ENCODE measurements around the gene LACRT.
"Not testable (repeated sequence)": the region's sequence is repeated elsewhere in the genome, so short reads cannot be mapped to it uniquely, and the experiment has no call there.

Gene LACRT, protein sequence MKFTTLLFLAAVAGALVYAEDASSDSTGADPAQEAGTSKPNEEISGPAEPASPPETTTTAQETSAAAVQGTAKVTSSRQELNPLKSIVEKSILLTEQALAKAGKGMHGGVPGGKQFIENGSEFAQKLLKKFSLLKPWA

GRCh38 chr12:54634795-54635194, at the start of gene LACRT:
Gene LACRT (minus strand): TSS chr12:54634895. CDS start chr12:54634841, 54 bp downstream.
- H3K4me3 ChIP-seq (ENCODE audit: low read depth in 1 of 2, low read length in 2 of 2): no peak within 1 kb of the TSS
- no peaks in the 10 kb centered on the region for H3K36me3 ChIP-seq (ENCODE audit: control insufficient read depth in 1 of 2, insufficient read depth in 2 of 2, low read length in 2 of 2)
- H3K9me3 ChIP-seq (ENCODE audit: control insufficient read depth in 1 of 2, low read length in 2 of 2): no peaks in the 10 kb centered on the region
- no peaks in the 10 kb centered on the region for H3K27me3 ChIP-seq (ENCODE audit: low read depth, low read length)
- H3K4me1 ChIP-seq (ENCODE audit: control insufficient read depth in 1 of 2, insufficient read depth in 2 of 2, low read length in 2 of 2): no peaks in the 10 kb centered on the region
- no peak within 1 kb of the TSS for H3K27ac ChIP-seq (ENCODE audit: low read length)

- H3K4me1 ChIP-seq (ENCODE audit: control insufficient read depth in 1 of 2, insufficient read depth in 2 of 2, low read length in 2 of 2): no peaks in the 10 kb centered on the region
- no peak overlapping the region for H3K27ac ChIP-seq (ENCODE audit: low read length)
- H3K36me3 ChIP-seq (ENCODE audit: control insufficient read depth in 1 of 2, insufficient read depth in 2 of 2, low read length in 2 of 2): no peaks in the 10 kb centered on the region
- no peaks in the 10 kb centered on the region for H3K27me3 ChIP-seq (ENCODE audit: low read depth, low read length)
- peaks cover 0 to 4% of the 10 kb centered on the region in 2 donors for H3K9me3 ChIP-seq (ENCODE audit: control insufficient read depth in 1 of 2, low read length in 2 of 2)
- no peak overlapping the region for H3K4me3 ChIP-seq (ENCODE audit: low read depth in 1 of 2, low read length in 2 of 2)
These were observed 48.7 kb upstream of the LACRT start for GRCh38 chr12:54683398-54683797.

- Histone ChIP-seq H3K4me1 (ENCODE audit: control insufficient read depth in 1 of 2, insufficient read depth in 2 of 2, low read length in 2 of 2) (no peaks in the 10 kb centered on the region), H3K27me3 (ENCODE audit: low read depth, low read length) (no peaks in the 10 kb centered on the region), H3K4me3 (ENCODE audit: low read depth in 1 of 2, low read length in 2 of 2) (no peak overlapping the region), H3K36me3 (ENCODE audit: control insufficient read depth in 1 of 2, insufficient read depth in 2 of 2, low read length in 2 of 2) (no peaks in the 10 kb centered on the region), H3K9me3 (ENCODE audit: control insufficient read depth in 1 of 2, low read length in 2 of 2) (peaks cover 0 to 4% of the 10 kb centered on the region in 2 donors), H3K27ac (ENCODE audit: low read length) (no peak overlapping the region)
These were observed 48.0 kb upstream of the LACRT start for GRCh38 chr12:54682674-54683073.

DNA sequence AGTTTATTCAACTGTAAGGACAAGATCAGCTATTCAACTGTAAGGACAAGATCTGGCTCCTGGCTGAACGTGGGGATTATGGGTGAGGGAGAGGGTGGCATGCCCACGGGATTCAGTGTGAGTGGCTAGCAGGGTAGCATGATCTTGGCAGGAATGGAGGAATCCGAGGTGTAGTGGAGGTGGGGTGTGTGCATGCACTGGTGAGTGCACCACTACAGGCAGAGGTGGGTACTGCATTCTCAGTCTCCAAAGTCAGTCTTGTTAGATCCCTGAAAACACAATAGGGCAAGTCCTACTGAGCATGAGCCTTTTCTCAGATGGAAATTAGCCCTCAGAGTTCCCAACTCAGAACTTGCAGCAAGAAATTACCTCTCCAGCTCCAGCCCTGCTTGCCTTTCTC, 45.7 kb upstream of the LACRT start:
- Histone ChIP-seq H3K4me3 (ENCODE audit: low read depth in 1 of 2, low read length in 2 of 2) (no peak overlapping the region), H3K9me3 (ENCODE audit: control insufficient read depth in 1 of 2, low read length in 2 of 2) (no peaks in the 10 kb centered on the region), H3K27me3 (ENCODE audit: low read depth, low read length) (no peaks in the 10 kb centered on the region), H3K4me1 (ENCODE audit: control insufficient read depth in 1 of 2, insufficient read depth in 2 of 2, low read length in 2 of 2) (no peaks in the 10 kb centered on the region), H3K36me3 (ENCODE audit: control insufficient read depth in 1 of 2, insufficient read depth in 2 of 2, low read length in 2 of 2) (no peaks in the 10 kb centered on the region), H3K27ac (ENCODE audit: low read length) (no peak overlapping the region)

DNA sequence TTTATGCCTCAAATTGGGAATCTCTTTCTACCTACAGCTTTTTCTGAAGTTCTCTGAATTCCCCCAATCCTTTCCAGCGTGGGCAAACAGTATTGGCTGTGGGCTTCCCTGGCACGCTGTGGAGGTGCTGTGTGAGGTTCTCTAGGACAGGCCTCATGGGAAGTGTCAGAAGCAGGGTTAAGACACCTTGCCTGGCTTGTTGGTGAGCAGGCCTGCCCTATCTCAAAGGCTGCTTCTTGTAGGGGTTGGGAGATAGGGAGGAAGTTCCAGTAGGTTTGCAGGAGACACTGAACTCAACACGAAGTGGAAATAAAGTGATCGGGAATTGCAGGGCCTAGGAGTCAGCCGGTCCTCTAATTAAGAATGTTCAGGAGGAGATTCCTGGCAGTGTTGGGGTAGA, 43.4 kb upstream of the LACRT start:
- Histone ChIP-seq H3K4me3 (ENCODE audit: low read depth in 1 of 2, low read length in 2 of 2) (no peak overlapping the region), H3K36me3 (ENCODE audit: control insufficient read depth in 1 of 2, insufficient read depth in 2 of 2, low read length in 2 of 2) (no peaks in the 10 kb centered on the region), H3K9me3 (ENCODE audit: control insufficient read depth in 1 of 2, low read length in 2 of 2) (no peaks in the 10 kb centered on the region), H3K27ac (ENCODE audit: low read length) (no peak overlapping the region), H3K4me1 (ENCODE audit: control insufficient read depth in 1 of 2, insufficient read depth in 2 of 2, low read length in 2 of 2) (no peaks in the 10 kb centered on the region), H3K27me3 (ENCODE audit: low read depth, low read length) (no peaks in the 10 kb centered on the region)

- no peaks in the 10 kb centered on the region for H3K4me1 ChIP-seq (ENCODE audit: control insufficient read depth in 1 of 2, insufficient read depth in 2 of 2, low read length in 2 of 2)
- no peaks in the 10 kb centered on the region for H3K36me3 ChIP-seq (ENCODE audit: control insufficient read depth in 1 of 2, insufficient read depth in 2 of 2, low read length in 2 of 2)
- no peaks in the 10 kb centered on the region for H3K27me3 ChIP-seq (ENCODE audit: low read depth, low read length)
- H3K4me3 ChIP-seq (ENCODE audit: low read depth in 1 of 2, low read length in 2 of 2): no peak overlapping the region
- no peak overlapping the region for H3K27ac ChIP-seq (ENCODE audit: low read length)
- H3K9me3 ChIP-seq (ENCODE audit: control insufficient read depth in 1 of 2, low read length in 2 of 2): no peaks in the 10 kb centered on the region
These were observed 33.2 kb upstream of the LACRT start for GRCh38 chr12:54667945-54668344.

DNA sequence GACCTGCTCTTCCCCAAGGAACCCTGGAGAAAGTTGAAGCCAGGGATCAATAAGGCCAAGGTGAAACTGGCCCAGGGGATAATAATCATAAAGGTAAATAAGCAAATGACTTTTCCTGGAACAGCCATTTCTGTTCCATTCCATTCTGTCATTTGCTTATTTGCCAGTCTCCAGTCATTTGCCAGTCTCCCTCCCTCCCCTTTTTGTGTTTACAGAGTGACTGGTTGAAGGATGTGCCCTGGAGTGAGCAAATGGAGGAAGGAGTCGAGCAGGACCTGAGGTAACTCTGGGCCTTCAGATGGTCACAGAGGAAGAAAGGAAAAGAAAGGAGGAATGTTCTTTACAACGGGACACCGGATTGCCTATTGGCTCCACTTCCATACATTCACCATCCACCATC, 31.3 kb upstream of the LACRT start:
- no peaks in the 10 kb centered on the region for H3K36me3 ChIP-seq (ENCODE audit: control insufficient read depth in 1 of 2, insufficient read depth in 2 of 2, low read length in 2 of 2)
- no peak overlapping the region for H3K27ac ChIP-seq (ENCODE audit: low read length)
- H3K9me3 ChIP-seq (ENCODE audit: control insufficient read depth in 1 of 2, low read length in 2 of 2): no peaks in the 10 kb centered on the region
- no peak overlapping the region for H3K4me3 ChIP-seq (ENCODE audit: low read depth in 1 of 2, low read length in 2 of 2)
- H3K27me3 ChIP-seq (ENCODE audit: low read depth, low read length): no peaks in the 10 kb centered on the region
- H3K4me1 ChIP-seq (ENCODE audit: control insufficient read depth in 1 of 2, insufficient read depth in 2 of 2, low read length in 2 of 2): no peaks in the 10 kb centered on the region

- not testable (repeated sequence) for H3K36me3 ChIP-seq (ENCODE audit: control insufficient read depth in 1 of 2, insufficient read depth in 2 of 2, low read length in 2 of 2); H3K4me3 ChIP-seq (ENCODE audit: low read depth in 1 of 2, low read length in 2 of 2); H3K9me3 ChIP-seq (ENCODE audit: control insufficient read depth in 1 of 2, low read length in 2 of 2); H3K27me3 ChIP-seq (ENCODE audit: low read depth, low read length); H3K4me1 ChIP-seq (ENCODE audit: control insufficient read depth in 1 of 2, insufficient read depth in 2 of 2, low read length in 2 of 2); H3K27ac ChIP-seq (ENCODE audit: low read length)
These were observed 30.4 kb upstream of the LACRT start for GRCh38 chr12:54665022-54665635.

DNA sequence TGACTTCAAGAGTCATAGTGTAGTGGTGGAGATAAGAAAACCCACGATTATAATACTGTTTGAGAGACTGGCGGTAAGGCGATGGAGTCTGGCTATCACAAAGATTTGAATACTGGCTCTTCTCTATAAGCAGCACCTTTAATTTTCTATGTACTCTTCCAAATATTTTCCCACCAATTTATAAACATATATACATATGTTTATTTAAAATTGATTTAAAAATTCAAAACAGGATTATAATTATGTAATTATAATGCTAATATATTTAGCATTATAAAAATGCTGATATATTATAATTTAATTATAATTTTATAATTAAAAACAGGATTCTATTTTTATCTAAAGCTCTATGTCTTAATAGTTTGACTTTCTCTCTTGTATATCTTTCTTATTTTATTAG, 28.9 kb upstream of the LACRT start:
- H3K36me3 ChIP-seq (ENCODE audit: control insufficient read depth in 1 of 2, insufficient read depth in 2 of 2, low read length in 2 of 2): no peaks in the 10 kb centered on the region
- H3K9me3 ChIP-seq (ENCODE audit: control insufficient read depth in 1 of 2, low read length in 2 of 2): no peaks in the 10 kb centered on the region
- H3K27me3 ChIP-seq (ENCODE audit: low read depth, low read length): no peaks in the 10 kb centered on the region
- H3K4me3 ChIP-seq (ENCODE audit: low read depth in 1 of 2, low read length in 2 of 2): no peak overlapping the region
- H3K4me1 ChIP-seq (ENCODE audit: control insufficient read depth in 1 of 2, insufficient read depth in 2 of 2, low read length in 2 of 2): no peaks in the 10 kb centered on the region
- H3K27ac ChIP-seq (ENCODE audit: low read length): no peak overlapping the region

GRCh38 chr12:54662026-54662425, 27.3 kb upstream of the LACRT start:
- Histone ChIP-seq H3K27me3 (ENCODE audit: low read depth, low read length) (no peaks in the 10 kb centered on the region), H3K9me3 (ENCODE audit: control insufficient read depth in 1 of 2, low read length in 2 of 2) (no peaks in the 10 kb centered on the region), H3K27ac (ENCODE audit: low read length) (no peak overlapping the region), H3K4me3 (ENCODE audit: low read depth in 1 of 2, low read length in 2 of 2) (no peak overlapping the region), H3K36me3 (ENCODE audit: control insufficient read depth in 1 of 2, insufficient read depth in 2 of 2, low read length in 2 of 2) (no peaks in the 10 kb centered on the region), H3K4me1 (ENCODE audit: control insufficient read depth in 1 of 2, insufficient read depth in 2 of 2, low read length in 2 of 2) (no peaks in the 10 kb centered on the region)

- Histone ChIP-seq H3K36me3 (ENCODE audit: control insufficient read depth in 1 of 2, insufficient read depth in 2 of 2, low read length in 2 of 2) (no peaks in the 10 kb centered on the region), H3K27ac (ENCODE audit: low read length) (no peak overlapping the region), H3K4me3 (ENCODE audit: low read depth in 1 of 2, low read length in 2 of 2) (no peak overlapping the region), H3K27me3 (ENCODE audit: low read depth, low read length) (no peaks in the 10 kb centered on the region), H3K4me1 (ENCODE audit: control insufficient read depth in 1 of 2, insufficient read depth in 2 of 2, low read length in 2 of 2) (no peaks in the 10 kb centered on the region), H3K9me3 (ENCODE audit: control insufficient read depth in 1 of 2, low read length in 2 of 2) (no peaks in the 10 kb centered on the region)
These were observed 26.4 kb upstream of the LACRT start for GRCh38 chr12:54661048-54661447.

DNA sequence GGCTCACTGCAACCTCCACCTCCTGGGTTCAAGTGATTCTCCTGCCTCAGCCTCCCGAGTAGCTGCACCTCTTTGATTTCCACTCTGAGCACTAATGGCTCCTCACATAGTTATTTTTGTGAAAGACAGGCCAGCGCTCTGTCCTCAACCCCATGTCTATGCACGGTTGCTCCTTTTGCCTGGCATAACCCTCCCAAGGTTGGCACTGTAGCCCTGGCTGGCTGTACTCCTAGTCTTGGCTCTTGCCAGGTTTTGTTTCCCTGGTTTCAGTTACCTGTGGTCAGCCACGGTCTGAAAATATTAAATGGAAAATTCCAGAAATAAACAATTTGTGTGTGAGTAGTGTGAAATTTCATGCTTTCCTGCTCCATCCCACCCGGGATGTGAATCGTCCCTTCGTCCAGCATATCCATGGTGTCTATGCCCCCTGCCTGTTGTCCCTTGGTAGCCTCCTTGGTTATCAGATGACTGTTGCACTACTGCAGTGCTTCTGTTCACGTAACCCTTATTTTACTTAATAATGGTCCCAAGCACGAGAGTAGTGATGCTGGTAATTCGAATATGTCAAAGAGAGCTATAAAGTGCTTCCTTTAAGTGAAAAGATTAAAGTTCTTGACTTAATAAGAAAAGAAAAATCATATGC, 25.7 kb upstream of the LACRT start:
- Histone ChIP-seq H3K4me3 (ENCODE audit: low read depth in 1 of 2, low read length in 2 of 2) (no peak overlapping the region), H3K27me3 (ENCODE audit: low read depth, low read length) (no peaks in the 10 kb centered on the region), H3K4me1 (ENCODE audit: control insufficient read depth in 1 of 2, insufficient read depth in 2 of 2, low read length in 2 of 2) (no peaks in the 10 kb centered on the region), H3K27ac (ENCODE audit: low read length) (no peak overlapping the region), H3K36me3 (ENCODE audit: control insufficient read depth in 1 of 2, insufficient read depth in 2 of 2, low read length in 2 of 2) (no peaks in the 10 kb centered on the region), H3K9me3 (ENCODE audit: control insufficient read depth in 1 of 2, low read length in 2 of 2) (no peaks in the 10 kb centered on the region)
